GM19395 (cell line): ENCODE measurements around the gene CPO.

Experiments used
- ATAC-seq: cut with Tn5 transposase; IDR thresholded peaks from one replicate; pipeline ENCODE4 v1.9.1; 2021; ENCODE audit warnings: mild to moderate bottlenecking, moderate library complexity; ENCODE audit not compliant: unreplicated experiment

Gene CPO

GRCh38 chr2:207008105-207008990 lies 69.0 kb downstream of the CPO start:
- ATAC-seq: no peak

- ATAC-seq: no peak
Measured at GRCh38 chr2:207012461-207012860, 73.1 kb downstream of the CPO start.

GRCh38 chr2:207014424-207014823 lies 75.1 kb downstream of the CPO start:
- ATAC-seq: no peak

GRCh38 chr2:207015901-207016300 lies 76.6 kb downstream of the CPO start:
- no peak for ATAC-seq
